Measurements from ENCODE around the gene RECK. TPM values are rescaled to one million over a fixed set of nuclear protein-coding genes. Genes with fewer than 3 reads are reported as not detected.

Gene RECK
- total RNA-seq, 1 experiment from 2014 or later, result 13.2 TPM

DNA sequence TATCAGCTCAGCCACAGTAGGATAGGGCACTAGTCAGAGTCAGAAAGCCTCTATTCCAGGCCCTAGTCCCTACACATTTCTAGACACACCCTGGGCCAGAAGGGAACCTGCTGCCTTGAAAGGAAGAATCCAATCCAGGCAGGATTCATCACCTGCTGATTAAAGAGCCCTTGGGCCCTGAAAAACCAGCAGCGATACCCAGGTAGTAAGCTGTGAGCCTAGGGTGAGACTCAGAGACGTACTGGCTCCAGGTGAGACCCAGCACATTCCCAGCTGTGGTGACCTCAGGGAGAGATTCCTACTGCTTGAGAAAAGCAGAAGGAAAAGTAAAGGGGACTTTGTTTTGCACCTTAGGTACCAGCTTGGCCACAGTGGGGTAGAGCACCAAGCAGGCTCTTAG, 137.1 kb downstream of the RECK start:
- in situ Hi-C loops (cut with HindIII; ENCODE audit: low pct_unique_long_range_greater_than_20kb, low sequenced_read_pairs), result no loop called here
- TF ChIP-seq, protein P1, sequence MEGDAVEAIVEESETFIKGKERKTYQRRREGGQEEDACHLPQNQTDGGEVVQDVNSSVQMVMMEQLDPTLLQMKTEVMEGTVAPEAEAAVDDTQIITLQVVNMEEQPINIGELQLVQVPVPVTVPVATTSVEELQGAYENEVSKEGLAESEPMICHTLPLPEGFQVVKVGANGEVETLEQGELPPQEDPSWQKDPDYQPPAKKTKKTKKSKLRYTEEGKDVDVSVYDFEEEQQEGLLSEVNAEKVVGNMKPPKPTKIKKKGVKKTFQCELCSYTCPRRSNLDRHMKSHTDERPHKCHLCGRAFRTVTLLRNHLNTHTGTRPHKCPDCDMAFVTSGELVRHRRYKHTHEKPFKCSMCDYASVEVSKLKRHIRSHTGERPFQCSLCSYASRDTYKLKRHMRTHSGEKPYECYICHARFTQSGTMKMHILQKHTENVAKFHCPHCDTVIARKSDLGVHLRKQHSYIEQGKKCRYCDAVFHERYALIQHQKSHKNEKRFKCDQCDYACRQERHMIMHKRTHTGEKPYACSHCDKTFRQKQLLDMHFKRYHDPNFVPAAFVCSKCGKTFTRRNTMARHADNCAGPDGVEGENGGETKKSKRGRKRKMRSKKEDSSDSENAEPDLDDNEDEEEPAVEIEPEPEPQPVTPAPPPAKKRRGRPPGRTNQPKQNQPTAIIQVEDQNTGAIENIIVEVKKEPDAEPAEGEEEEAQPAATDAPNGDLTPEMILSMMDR (IDR thresholded peaks at IDR 0.05), result no peak
- no peak for TF ChIP-seq POLR2AphosphoS5 (IDR thresholded peaks at IDR 0.05; ENCODE audit: low read depth, low read length)
- no peak for TF ChIP-seq TCF7L2 (IDR thresholded peaks at IDR 0.05; ENCODE audit: low read depth, low read length)
- TF ChIP-seq SIN3A (IDR thresholded peaks at IDR 0.05; ENCODE audit: borderline replicate concordance, insufficient read depth, low read depth, low read length), result no peak
- TF ChIP-seq, protein P2, sequence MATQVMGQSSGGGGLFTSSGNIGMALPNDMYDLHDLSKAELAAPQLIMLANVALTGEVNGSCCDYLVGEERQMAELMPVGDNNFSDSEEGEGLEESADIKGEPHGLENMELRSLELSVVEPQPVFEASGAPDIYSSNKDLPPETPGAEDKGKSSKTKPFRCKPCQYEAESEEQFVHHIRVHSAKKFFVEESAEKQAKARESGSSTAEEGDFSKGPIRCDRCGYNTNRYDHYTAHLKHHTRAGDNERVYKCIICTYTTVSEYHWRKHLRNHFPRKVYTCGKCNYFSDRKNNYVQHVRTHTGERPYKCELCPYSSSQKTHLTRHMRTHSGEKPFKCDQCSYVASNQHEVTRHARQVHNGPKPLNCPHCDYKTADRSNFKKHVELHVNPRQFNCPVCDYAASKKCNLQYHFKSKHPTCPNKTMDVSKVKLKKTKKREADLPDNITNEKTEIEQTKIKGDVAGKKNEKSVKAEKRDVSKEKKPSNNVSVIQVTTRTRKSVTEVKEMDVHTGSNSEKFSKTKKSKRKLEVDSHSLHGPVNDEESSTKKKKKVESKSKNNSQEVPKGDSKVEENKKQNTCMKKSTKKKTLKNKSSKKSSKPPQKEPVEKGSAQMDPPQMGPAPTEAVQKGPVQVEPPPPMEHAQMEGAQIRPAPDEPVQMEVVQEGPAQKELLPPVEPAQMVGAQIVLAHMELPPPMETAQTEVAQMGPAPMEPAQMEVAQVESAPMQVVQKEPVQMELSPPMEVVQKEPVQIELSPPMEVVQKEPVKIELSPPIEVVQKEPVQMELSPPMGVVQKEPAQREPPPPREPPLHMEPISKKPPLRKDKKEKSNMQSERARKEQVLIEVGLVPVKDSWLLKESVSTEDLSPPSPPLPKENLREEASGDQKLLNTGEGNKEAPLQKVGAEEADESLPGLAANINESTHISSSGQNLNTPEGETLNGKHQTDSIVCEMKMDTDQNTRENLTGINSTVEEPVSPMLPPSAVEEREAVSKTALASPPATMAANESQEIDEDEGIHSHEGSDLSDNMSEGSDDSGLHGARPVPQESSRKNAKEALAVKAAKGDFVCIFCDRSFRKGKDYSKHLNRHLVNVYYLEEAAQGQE (IDR thresholded peaks at IDR 0.05; ENCODE audit: insufficient read depth in 1 of 2, low read depth in 2 of 2, low read length in 1 of 2), result no peak
- no peaks in the 10 kb centered on the region for H3K27me3 ChIP-seq (ENCODE audit: control insufficient read depth, insufficient read depth, low read length)
- POLR2A ChIA-PET, result interaction anchor here (0.6 kb wide), 1 partner anchor 839 kb away, joined by 3 read pairs; no protein-coding TSS in a partner anchor
- ATAC-seq (no peak), DNase-seq (ENCODE audit: low read depth, low spot score) (no peak)
- no peaks in the 10 kb centered on the region for H3K36me3 ChIP-seq (ENCODE audit: control insufficient read depth, insufficient read depth, low read length)
- no peaks in the 10 kb centered on the region for H3K9me3 ChIP-seq (ENCODE audit: control insufficient read depth, insufficient read depth, low read depth, low read length)
- H3K4me1 ChIP-seq (ENCODE audit: control insufficient read depth, insufficient read depth, low read length), result no peaks in the 10 kb centered on the region
- intact Hi-C loops (cut with micrococcal nuclease; ENCODE audit: unreplicated experiment), result no loop called here
- BruUV-seq (replicated peaks), result no TSS peak
- no peak overlapping the region for H3K4me3 ChIP-seq (ENCODE audit: low read depth in 2 of 2, low read length in 2 of 2)
- no peak overlapping the region for H3K27ac ChIP-seq (ENCODE audit: low read length)
- CTCF ChIA-PET, result no interaction called here

Other genes with a start within 250 kb of the RECK start
- gene NPR2, start 245.3 kb upstream of the RECK start, total RNA-seq (2021; ENCODE audit: unreplicated experiment), result 12.2 TPM
- 0.90 TPM for gene SPAG8, start 224.7 kb upstream of the RECK start, total RNA-seq (2021; ENCODE audit: unreplicated experiment)
- gene HINT2, start 221.9 kb upstream of the RECK start, total RNA-seq (2021; ENCODE audit: unreplicated experiment), result 75.6 TPM
- gene FAM221B, start 208.2 kb upstream of the RECK start, total RNA-seq (2021; ENCODE audit: unreplicated experiment), result not detected
- gene TMEM8B, start 207.7 kb upstream of the RECK start, total RNA-seq (2021; ENCODE audit: unreplicated experiment), result 7.9 TPM
- not detected for gene OR13J1, start 166.5 kb upstream of the RECK start, total RNA-seq (2021; ENCODE audit: unreplicated experiment)
- not detected for gene HRCT1, start 130.7 kb upstream of the RECK start, total RNA-seq (2021; ENCODE audit: unreplicated experiment)
- gene SPAAR, start 127.4 kb upstream of the RECK start, total RNA-seq (2021; ENCODE audit: unreplicated experiment), result not detected
- not detected for gene OR2S2, start 78.8 kb upstream of the RECK start, total RNA-seq (2021; ENCODE audit: unreplicated experiment)
- 4.9 TPM for gene GLIPR2, start 99.8 kb downstream of the RECK start, total RNA-seq (2021; ENCODE audit: unreplicated experiment)
- gene CCIN, start 132.5 kb downstream of the RECK start, total RNA-seq (2021; ENCODE audit: unreplicated experiment), result 0.13 TPM
- gene CLTA, start 154.0 kb downstream of the RECK start, total RNA-seq (2021; ENCODE audit: unreplicated experiment), result 760 TPM
- gene GNE, start 221.5 kb downstream of the RECK start, total RNA-seq (2021; ENCODE audit: unreplicated experiment), result 107 TPM